Liver (tissue), 3 donors: ENCODE measurements around the gene CHIT1.

Experiments
- EGR1 ChIP-seq, 2 donors: IDR thresholded peaks; 2 replicates each; pipeline ENCODE4 v1.6.1; 2016 to 2018; ENCODE audit warnings: antibody characterized with exemption in 2 of 2, low read depth in 2 of 2
- FOXA1 ChIP-seq: IDR thresholded peaks from 2 replicates; pipeline ENCODE4 v1.6.1; 2016; ENCODE audit warnings: antibody characterized with exemption
- GABPA ChIP-seq, 2 donors: IDR thresholded peaks in 1 of 2; conservative IDR thresholded peaks in 1 of 2; 2 replicates each; pipeline ENCODE4 v1.6.1; 2016; ENCODE audit warnings: antibody characterized with exemption in 2 of 2, mild to moderate bottlenecking in 1 of 2, moderate library complexity in 1 of 2
- HNF4A ChIP-seq, 2 donors: conservative IDR thresholded peaks; 2 replicates each; pipeline ENCODE4 v1.6.1; 2016; ENCODE audit warnings: antibody characterized with exemption in 2 of 2, mild to moderate bottlenecking in 2 of 2
- RAD21 ChIP-seq, 2 donors: IDR thresholded peaks; 2 replicates each; pipeline ENCODE4 v1.6.1; 2016; ENCODE audit warnings: antibody characterized with exemption in 2 of 2, mild to moderate bottlenecking in 2 of 2
- RXRA ChIP-seq, 2 donors: IDR thresholded peaks; 2 replicates each; pipeline ENCODE4 v1.6.1; 2017 to 2018; ENCODE audit warnings: antibody characterized with exemption in 2 of 2, mild to moderate bottlenecking in 1 of 2
- SP1 ChIP-seq: IDR thresholded peaks from 2 replicates; pipeline ENCODE4 v1.6.1; 2018; ENCODE audit warnings: antibody characterized with exemption, mild to moderate bottlenecking
- TAF1 ChIP-seq: conservative IDR thresholded peaks from 2 replicates; pipeline ENCODE4 v1.6.1; 2016; ENCODE audit warnings: antibody characterized with exemption, mild to moderate bottlenecking
- YY1 ChIP-seq: IDR thresholded peaks from 2 replicates; pipeline ENCODE4 v1.6.1; 2016; ENCODE audit warnings: antibody characterized with exemption, mild to moderate bottlenecking
- TF ChIP-seq, protein P1 (sequence below): IDR thresholded peaks from 2 replicates; pipeline ENCODE4 v1.6.1; 2016; ENCODE audit warnings: antibody characterized with exemption
- TF ChIP-seq, protein P2 (sequence below): fragments of 150-350 bp; IDR thresholded peaks from 2 replicates; pipeline ENCODE4 v1.5.1; 2017; ENCODE audit warnings: improper control_type of control experiment, low read depth, low read length; ENCODE audit not compliant: missing input control
- TF ChIP-seq, protein P3 (sequence below): IDR thresholded peaks from 2 replicates; pipeline ENCODE4 v1.6.1; 2016; ENCODE audit warnings: antibody characterized with exemption
- TF ChIP-seq, protein P4 (sequence below): IDR thresholded peaks from 2 replicates; pipeline ENCODE4 v1.6.1; 2016; ENCODE audit warnings: antibody characterized with exemption
- donor health status: healthy.
- donor health status: healthy.

DNA sequence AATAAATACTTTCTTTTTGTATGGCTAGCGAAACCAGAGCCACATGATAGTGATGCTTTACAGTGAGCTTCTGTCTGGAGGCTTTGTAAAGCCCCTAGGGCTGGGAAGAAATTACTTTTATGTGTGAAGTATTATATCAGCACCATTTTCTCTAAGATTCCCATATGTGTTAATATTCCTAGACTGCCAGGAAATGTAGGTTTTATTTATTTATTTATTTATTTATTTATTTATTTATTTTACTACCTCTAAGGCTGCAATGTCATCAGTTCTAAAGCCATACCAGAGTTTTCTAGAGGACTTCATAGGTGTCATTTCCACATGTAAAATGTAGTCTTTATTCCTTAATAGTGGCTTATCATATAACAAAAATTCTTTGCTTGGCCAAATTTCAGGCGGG, 38.5 kb downstream of the CHIT1 start:
- TF ChIP-seq, protein P1, sequence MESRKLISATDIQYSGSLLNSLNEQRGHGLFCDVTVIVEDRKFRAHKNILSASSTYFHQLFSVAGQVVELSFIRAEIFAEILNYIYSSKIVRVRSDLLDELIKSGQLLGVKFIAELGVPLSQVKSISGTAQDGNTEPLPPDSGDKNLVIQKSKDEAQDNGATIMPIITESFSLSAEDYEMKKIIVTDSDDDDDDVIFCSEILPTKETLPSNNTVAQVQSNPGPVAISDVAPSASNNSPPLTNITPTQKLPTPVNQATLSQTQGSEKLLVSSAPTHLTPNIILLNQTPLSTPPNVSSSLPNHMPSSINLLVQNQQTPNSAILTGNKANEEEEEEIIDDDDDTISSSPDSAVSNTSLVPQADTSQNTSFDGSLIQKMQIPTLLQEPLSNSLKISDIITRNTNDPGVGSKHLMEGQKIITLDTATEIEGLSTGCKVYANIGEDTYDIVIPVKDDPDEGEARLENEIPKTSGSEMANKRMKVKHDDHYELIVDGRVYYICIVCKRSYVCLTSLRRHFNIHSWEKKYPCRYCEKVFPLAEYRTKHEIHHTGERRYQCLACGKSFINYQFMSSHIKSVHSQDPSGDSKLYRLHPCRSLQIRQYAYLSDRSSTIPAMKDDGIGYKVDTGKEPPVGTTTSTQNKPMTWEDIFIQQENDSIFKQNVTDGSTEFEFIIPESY = no peak
- TF ChIP-seq, protein P2, sequence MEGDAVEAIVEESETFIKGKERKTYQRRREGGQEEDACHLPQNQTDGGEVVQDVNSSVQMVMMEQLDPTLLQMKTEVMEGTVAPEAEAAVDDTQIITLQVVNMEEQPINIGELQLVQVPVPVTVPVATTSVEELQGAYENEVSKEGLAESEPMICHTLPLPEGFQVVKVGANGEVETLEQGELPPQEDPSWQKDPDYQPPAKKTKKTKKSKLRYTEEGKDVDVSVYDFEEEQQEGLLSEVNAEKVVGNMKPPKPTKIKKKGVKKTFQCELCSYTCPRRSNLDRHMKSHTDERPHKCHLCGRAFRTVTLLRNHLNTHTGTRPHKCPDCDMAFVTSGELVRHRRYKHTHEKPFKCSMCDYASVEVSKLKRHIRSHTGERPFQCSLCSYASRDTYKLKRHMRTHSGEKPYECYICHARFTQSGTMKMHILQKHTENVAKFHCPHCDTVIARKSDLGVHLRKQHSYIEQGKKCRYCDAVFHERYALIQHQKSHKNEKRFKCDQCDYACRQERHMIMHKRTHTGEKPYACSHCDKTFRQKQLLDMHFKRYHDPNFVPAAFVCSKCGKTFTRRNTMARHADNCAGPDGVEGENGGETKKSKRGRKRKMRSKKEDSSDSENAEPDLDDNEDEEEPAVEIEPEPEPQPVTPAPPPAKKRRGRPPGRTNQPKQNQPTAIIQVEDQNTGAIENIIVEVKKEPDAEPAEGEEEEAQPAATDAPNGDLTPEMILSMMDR = no peak
- TF ChIP-seq TAF1 (no peak), YY1 (no peak), FOXA1 (no peak), GABPA (IDR thresholded peaks at IDR 0.05 in 1 of 2, conservative IDR thresholded peaks at IDR 0.05 in 1 of 2) (no peak), HNF4A (conservative IDR thresholded peaks at IDR 0.05) (no peak), RAD21 (IDR thresholded peaks at IDR 0.05) (no peak), RXRA (IDR thresholded peaks at IDR 0.05) (no peak), SP1 (no peak), EGR1 (IDR thresholded peaks at IDR 0.05; ENCODE audit: low read depth in 2 of 2) (no peak)
- TF ChIP-seq, protein P3, sequence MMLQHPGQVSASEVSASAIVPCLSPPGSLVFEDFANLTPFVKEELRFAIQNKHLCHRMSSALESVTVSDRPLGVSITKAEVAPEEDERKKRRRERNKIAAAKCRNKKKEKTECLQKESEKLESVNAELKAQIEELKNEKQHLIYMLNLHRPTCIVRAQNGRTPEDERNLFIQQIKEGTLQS = no peak
- TF ChIP-seq, protein P4, sequence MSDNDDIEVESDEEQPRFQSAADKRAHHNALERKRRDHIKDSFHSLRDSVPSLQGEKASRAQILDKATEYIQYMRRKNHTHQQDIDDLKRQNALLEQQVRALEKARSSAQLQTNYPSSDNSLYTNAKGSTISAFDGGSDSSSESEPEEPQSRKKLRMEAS = no peak
